Ureter (tissue), 1 donor: Measurements from ENCODE around the gene RPE. TPM values are rescaled to one million over a fixed set of nuclear protein-coding genes. Genes with fewer than 3 reads are reported as not detected.

Source experiments
- total RNA-seq: library from RNA; stranded (reverse); gene quantifications from one replicate; pipeline ENCODE4 v1.2.4, GENCODE V29; 2023
- donor health status: DM: yes; HTN: yes; CAD: no.

RPE gene
- total RNA-seq, 1 donor from 2014 or later: 71.3 TPM

Other genes starting within 250 kb of the RPE start
- gene UNC80, start 230.8 kb upstream of the RPE start, total RNA-seq: 0.18 TPM
- 44.1 TPM for gene KANSL1L, start 168.8 kb downstream of the RPE start, total RNA-seq
- gene ACADL, start 222.8 kb downstream of the RPE start, total RNA-seq: 9.0 TPM